K562 treated with DMSO at 1 percent for 4 hours (cell line): ENCODE data around the gene P2RX6. TPM values are rescaled to one million over a fixed set of nuclear protein-coding genes. Genes with fewer than 3 reads are reported as not detected.

Source experiments
- total RNA-seq: library from RNA; unstranded; fragments of 300-600 nt; gene quantifications from 2 replicates; pipeline ENCODE4 v1.2.3, GENCODE V29; 2022; ENCODE audit not compliant: insufficient read depth

The P2RX6 gene
- total RNA-seq: 1.8 and 2.2 TPM in 2 replicates

GRCh38 chr22:21014726-21015465, at the start of gene P2RX6:
Gene P2RX6, plus strand, starts transcription at chr22:21015165. Its CDS starts 10 bp downstream, at chr22:21015175.

GRCh38 chr22:20966883-20967696, 47.9 kb upstream of the P2RX6 start, which contains the start of gene AIFM3:
Gene AIFM3, plus strand, starts transcription at chr22:20967255. Its CDS starts 690 bp downstream, at chr22:20967945.

GRCh38 chr22:20981787-20982562, 33.0 kb upstream of the P2RX6 start, which contains the start of gene LZTR1:
Gene LZTR1, plus strand, starts transcription at chr22:20982297. Its CDS starts 75 bp downstream, at chr22:20982372.

GRCh38 chr22:21001601-21002325, 13.2 kb upstream of the P2RX6 start, which contains the start of gene THAP7:
Gene THAP7, minus strand, starts transcription at chr22:21002118. Its CDS starts 207 bp downstream, at chr22:21001911.

GRCh38 chr22:21032037-21032867, 17.3 kb downstream of the P2RX6 start, which contains the start of gene SLC7A4:
Gene SLC7A4, minus strand, starts transcription at chr22:21032561. Its CDS starts 749 bp downstream, at chr22:21031812.

GRCh38 chr22:21045585-21046294, 30.8 kb downstream of the P2RX6 start, which contains the start of gene LRRC74B:
Gene LRRC74B, plus strand, starts transcription at chr22:21045946. Its CDS starts 41 bp downstream, at chr22:21045987.

Other genes starting within 250 kb of the P2RX6 start
- not detected in 2 replicates for gene SERPIND1, start 241.1 kb upstream of the P2RX6 start, total RNA-seq
- 162 and 219 TPM in 2 replicates for gene PI4KA, start 156.4 kb upstream of the P2RX6 start, total RNA-seq
- 77.8 and 78.9 TPM in 2 replicates for gene SNAP29, start 156.2 kb upstream of the P2RX6 start, total RNA-seq
- 139 and 163 TPM in 2 replicates for gene CRKL, start 97.8 kb upstream of the P2RX6 start, total RNA-seq
- gene AIFM3, start 47.9 kb upstream of the P2RX6 start, total RNA-seq: not detected in 2 replicates
- 40.5 and 44.9 TPM in 2 replicates for gene LZTR1, start 32.9 kb upstream of the P2RX6 start, total RNA-seq
- 98.7 and 130 TPM in 2 replicates for gene THAP7, start 13.0 kb upstream of the P2RX6 start, total RNA-seq
- gene SLC7A4, start 17.4 kb downstream of the P2RX6 start, total RNA-seq: not detected in 2 replicates
- gene LRRC74B, start 30.8 kb downstream of the P2RX6 start, total RNA-seq: not detected in 2 replicates